Calu3 (cell line): ENCODE data around the gene DDX51. TPM values are rescaled to one million over a fixed set of nuclear protein-coding genes. Genes with fewer than 3 reads are reported as not detected.

Source experiments
- BruUV-seq: library from RNA; stranded (reverse); fragments of 400-500 nt; replicated peaks from 2 replicates; lab custom pipeline; 2021; lab: Mats Ljungman, UMichigan
- CTCF ChIA-PET: fragments of 300-600 bp; sonication (Branson Sonifier 250); formaldehyde crosslinking; loops from one replicate; lab custom pipeline; 2022; ENCODE audit warnings: antibody characterized with exemption; lab: Charles Lee
- DNase-seq: peaks from one replicate; pipeline ENCODE4 v3.0.0; 2022
- H3K27ac Mint-ChIP-seq: one replicate; pipeline ENCODE4 v1.8.0; 2022; ENCODE audit warnings: mixed read lengths; ENCODE audit not compliant: unreplicated experiment
- H3K27me3 Mint-ChIP-seq: one replicate; pipeline ENCODE4 v1.8.0; 2022; ENCODE audit warnings: mixed read lengths; ENCODE audit not compliant: unreplicated experiment
- H3K36me3 Mint-ChIP-seq: one replicate; pipeline ENCODE4 v1.8.0; 2022; ENCODE audit warnings: mild to moderate bottlenecking, moderate library complexity, mixed read lengths; ENCODE audit not compliant: insufficient read depth, unreplicated experiment
- H3K4me1 Mint-ChIP-seq: one replicate; pipeline ENCODE4 v1.8.0; 2022; ENCODE audit warnings: mild to moderate bottlenecking, low read depth, mixed read lengths; ENCODE audit not compliant: unreplicated experiment
- H3K4me3 Mint-ChIP-seq: one replicate; pipeline ENCODE4 v1.8.0; 2022; ENCODE audit warnings: mild to moderate bottlenecking, low read depth, moderate library complexity, mixed read lengths; ENCODE audit not compliant: unreplicated experiment
- H3K9me3 Mint-ChIP-seq: one replicate; pipeline ENCODE4 v1.8.0; 2022; ENCODE audit warnings: low read depth, mixed read lengths; ENCODE audit not compliant: unreplicated experiment
- CTCF ChIP-seq: fragments of 200-600 bp; IDR thresholded peaks from one replicate; pipeline ENCODE4 v1.8.0; 2022; ENCODE audit warnings: antibody characterized with exemption; ENCODE audit not compliant: unreplicated experiment
- intact Hi-C: fragments of 100-400 bp; cut with micrococcal nuclease; formaldehyde crosslinking; loops from one replicate; pipeline ENCODE4 v1.10.0; 2022; ENCODE audit not compliant: unreplicated experiment
- total RNA-seq: library from RNA; stranded (reverse); gene quantifications from 2 replicates; pipeline ENCODE4 v1.2.3, GENCODE V29; 2022

The DDX51 gene
- total RNA-seq, 1 experiment from 2014 or later: 46.3 TPM

GRCh38 chr12:132115500-132115899, 28.6 kb downstream of the DDX51 start:
- H3K9me3 Mint-ChIP-seq: no peaks in the 10 kb centered on the region
- TF ChIP-seq CTCF: no peak
- CTCF ChIA-PET: no interaction called here

GRCh38 chr12:132114667-132115066, 29.5 kb downstream of the DDX51 start:
- Mint-ChIP-seq H3K36me3 (peaks cover 51% of the 10 kb centered on the region), H3K9me3 (no peaks in the 10 kb centered on the region), H3K27me3 (no peaks in the 10 kb centered on the region), H3K4me1 (no peaks in the 10 kb centered on the region), H3K4me3 (no peak overlapping the region), H3K27ac (no peak overlapping the region)
- no peak for TF ChIP-seq CTCF
- intact Hi-C loops: no loop called here
- no TSS peak for BruUV-seq
- no peak for DNase-seq
- CTCF ChIA-PET: no interaction called here

More at GRCh38 chr12:132115500-132115899, 28.6 kb downstream of the DDX51 start:
- no TSS peak for BruUV-seq
- no peak overlapping the region for H3K4me3 Mint-ChIP-seq
- no peak for DNase-seq
- no peaks in the 10 kb centered on the region for H3K27me3 Mint-ChIP-seq
- no peak overlapping the region for H3K27ac Mint-ChIP-seq
- H3K36me3 Mint-ChIP-seq: peaks cover 53% of the 10 kb centered on the region
- no peaks in the 10 kb centered on the region for H3K4me1 Mint-ChIP-seq
- intact Hi-C loops: no loop called here

- no TSS peak for BruUV-seq
- TF ChIP-seq CTCF: no peak
- CTCF ChIA-PET: interaction anchor here (0.7 kb wide), 1 partner anchor 21 kb away, joined by 3 read pairs; no protein-coding TSS in a partner anchor
- Mint-ChIP-seq H3K4me1 (no peaks in the 10 kb centered on the region), H3K27me3 (no peaks in the 10 kb centered on the region), H3K27ac (no peak overlapping the region), H3K36me3 (peaks cover 46% of the 10 kb centered on the region), H3K9me3 (no peaks in the 10 kb centered on the region), H3K4me3 (no peak overlapping the region)
- intact Hi-C loops: no loop called here
- DNase-seq: no peak
Measured at GRCh38 chr12:132111654-132112304, 32.3 kb downstream of the DDX51 start.

- peaks cover 43% of the 10 kb centered on the region for H3K36me3 Mint-ChIP-seq
- DNase-seq: no peak
- no peak for TF ChIP-seq CTCF
- no peak overlapping the region for H3K4me3 Mint-ChIP-seq
- intact Hi-C loops: no loop called here
- no peaks in the 10 kb centered on the region for H3K4me1 Mint-ChIP-seq
- H3K27me3 Mint-ChIP-seq: no peaks in the 10 kb centered on the region
- BruUV-seq: no TSS peak
- no peak overlapping the region for H3K27ac Mint-ChIP-seq
- CTCF ChIA-PET: no interaction called here
- no peaks in the 10 kb centered on the region for H3K9me3 Mint-ChIP-seq
Measured at GRCh38 chr12:132110677-132111076, 33.4 kb downstream of the DDX51 start.
